ENCODE measurements around the gene GMDS.
A peak's percentile ranks its signal among the peaks of the same experiment; 100 is the strongest.

The GMDS gene

GRCh38 chr6:1884313-1884712, 361.1 kb downstream of the GMDS start:
- H3K4me3 ChIP-seq (ENCODE audit: low read length): no peak overlapping the region
- no peak for DNase-seq (ENCODE audit: low read depth)
- TF ChIP-seq, protein P1, sequence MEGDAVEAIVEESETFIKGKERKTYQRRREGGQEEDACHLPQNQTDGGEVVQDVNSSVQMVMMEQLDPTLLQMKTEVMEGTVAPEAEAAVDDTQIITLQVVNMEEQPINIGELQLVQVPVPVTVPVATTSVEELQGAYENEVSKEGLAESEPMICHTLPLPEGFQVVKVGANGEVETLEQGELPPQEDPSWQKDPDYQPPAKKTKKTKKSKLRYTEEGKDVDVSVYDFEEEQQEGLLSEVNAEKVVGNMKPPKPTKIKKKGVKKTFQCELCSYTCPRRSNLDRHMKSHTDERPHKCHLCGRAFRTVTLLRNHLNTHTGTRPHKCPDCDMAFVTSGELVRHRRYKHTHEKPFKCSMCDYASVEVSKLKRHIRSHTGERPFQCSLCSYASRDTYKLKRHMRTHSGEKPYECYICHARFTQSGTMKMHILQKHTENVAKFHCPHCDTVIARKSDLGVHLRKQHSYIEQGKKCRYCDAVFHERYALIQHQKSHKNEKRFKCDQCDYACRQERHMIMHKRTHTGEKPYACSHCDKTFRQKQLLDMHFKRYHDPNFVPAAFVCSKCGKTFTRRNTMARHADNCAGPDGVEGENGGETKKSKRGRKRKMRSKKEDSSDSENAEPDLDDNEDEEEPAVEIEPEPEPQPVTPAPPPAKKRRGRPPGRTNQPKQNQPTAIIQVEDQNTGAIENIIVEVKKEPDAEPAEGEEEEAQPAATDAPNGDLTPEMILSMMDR (IDR thresholded peaks at IDR 0.05; ENCODE audit: insufficient read depth, low read depth, low read length, missing control alignments): no peak

- no peak for DNase-seq (ENCODE audit: low read depth)
- TF ChIP-seq, protein P1 (IDR thresholded peaks at IDR 0.05; ENCODE audit: insufficient read depth, low read depth, low read length, missing control alignments): no peak
- H3K4me3 ChIP-seq (ENCODE audit: low read length): no peak overlapping the region
Measured at GRCh38 chr6:1878330-1878729, 367.1 kb downstream of the GMDS start.

- TF ChIP-seq, protein P1 (IDR thresholded peaks at IDR 0.05; ENCODE audit: insufficient read depth, low read depth, low read length, missing control alignments): no peak
- DNase-seq (ENCODE audit: low read depth): no peak
Measured at GRCh38 chr6:1873781-1874180, 371.6 kb downstream of the GMDS start.

DNA sequence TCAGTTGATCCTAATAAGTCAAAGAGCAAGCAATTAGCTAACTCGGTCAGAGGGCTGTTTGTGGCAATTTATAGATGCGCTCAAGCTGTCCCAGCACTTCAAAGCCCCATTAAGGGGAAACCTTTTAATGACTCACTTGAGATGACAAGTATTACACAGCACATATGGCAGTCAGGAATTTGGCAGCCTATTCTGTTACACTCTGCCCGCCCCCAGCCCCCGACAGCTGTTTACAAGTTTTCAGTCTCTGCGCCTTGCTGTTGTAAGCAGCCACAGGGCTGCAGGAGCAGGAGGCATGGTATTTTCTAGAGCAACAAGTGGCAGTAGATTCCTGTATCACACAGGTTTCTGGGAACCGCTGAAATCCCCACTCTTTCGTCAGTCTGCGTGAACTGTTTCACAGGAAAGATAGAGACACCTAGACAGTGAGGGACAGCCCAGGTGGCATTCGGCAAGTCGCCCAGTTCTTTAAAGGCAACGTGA, 372.7 kb downstream of the GMDS start:
- TF ChIP-seq, protein P1 (IDR thresholded peaks at IDR 0.05; ENCODE audit: insufficient read depth, low read depth, low read length, missing control alignments): no peak
- DNase-seq (ENCODE audit: low read depth): peak; percentile 29
- H3K4me3 ChIP-seq (ENCODE audit: low read length): no peak overlapping the region

More at GRCh38 chr6:1873781-1874180, 371.6 kb downstream of the GMDS start:
- no peak overlapping the region for H3K4me3 ChIP-seq (ENCODE audit: low read length)

DNA sequence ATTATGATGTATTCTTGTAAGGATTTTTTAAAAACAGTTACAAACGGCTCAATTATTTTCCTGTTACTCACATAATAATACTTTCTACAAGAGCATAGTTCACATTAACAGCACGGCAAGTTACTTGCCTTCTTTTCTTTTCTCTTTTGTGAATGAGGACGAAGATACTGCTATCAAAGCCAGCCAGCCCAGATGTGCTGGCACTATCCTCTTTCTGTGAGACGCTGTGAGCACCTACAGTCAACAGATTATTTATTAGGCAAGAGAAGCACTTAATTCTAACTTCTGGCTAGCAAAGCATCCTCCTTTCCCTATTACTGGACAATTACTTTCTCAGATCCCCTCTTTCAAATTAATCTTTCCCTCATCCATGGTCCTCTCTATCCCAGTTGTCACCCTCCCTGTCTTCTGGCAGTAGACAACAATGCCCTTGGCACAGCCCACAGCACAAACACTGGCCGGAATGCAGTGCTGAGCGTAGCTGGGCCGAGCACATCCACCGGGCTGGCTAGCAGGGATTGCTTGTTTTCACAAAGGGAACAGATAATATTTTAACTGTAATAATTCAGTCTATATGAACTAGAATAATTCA, 373.6 kb downstream of the GMDS start:
- DNase-seq (ENCODE audit: low read depth): no peak
- TF ChIP-seq, protein P1 (IDR thresholded peaks at IDR 0.05; ENCODE audit: insufficient read depth, low read depth, low read length, missing control alignments): no peak

DNA sequence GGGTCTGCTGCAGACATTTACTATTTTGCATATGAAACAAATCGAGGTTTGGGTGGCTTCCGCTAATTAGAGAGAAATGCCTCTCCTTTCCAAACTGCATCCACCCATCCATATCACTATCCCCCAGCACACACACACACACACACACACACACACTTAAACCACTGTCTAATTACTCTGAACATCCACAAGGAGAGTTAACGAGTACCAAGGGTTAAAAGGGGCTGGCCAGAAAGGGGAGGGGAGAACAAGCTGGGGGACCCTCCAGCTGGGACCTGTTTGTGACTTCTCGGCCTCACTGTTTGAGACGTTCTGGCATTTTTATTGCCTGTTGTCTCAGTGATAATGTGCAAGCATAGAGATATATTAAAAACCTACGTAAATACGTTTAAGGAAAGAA, 374.5 kb downstream of the GMDS start:
- TF ChIP-seq, protein P1 (IDR thresholded peaks at IDR 0.05; ENCODE audit: insufficient read depth, low read depth, low read length, missing control alignments): no peak
- no peak overlapping the region for H3K4me3 ChIP-seq (ENCODE audit: low read length)
- DNase-seq (ENCODE audit: low read depth): no peak

More for the DNA sequence above, 373.6 kb downstream of the GMDS start:
- H3K4me3 ChIP-seq (ENCODE audit: low read length): no peak overlapping the region

- no peak overlapping the region for H3K4me3 ChIP-seq (ENCODE audit: low read length)
- no peak for DNase-seq (ENCODE audit: low read depth)
- TF ChIP-seq, protein P1 (IDR thresholded peaks at IDR 0.05; ENCODE audit: insufficient read depth, low read depth, low read length, missing control alignments): no peak
Measured at GRCh38 chr6:1870251-1870650, 375.2 kb downstream of the GMDS start.

All from epithelial cell of esophagus (primary cell).